Measurements from ENCODE around the gene CAPZA1. TPM values are rescaled to one million over a fixed set of nuclear protein-coding genes. Genes with fewer than 3 reads are reported as not detected.

CAPZA1 gene
- total and polyA plus RNA-seq, 2 experiments from 2014 or later, result 109 to 177 TPM

DNA sequence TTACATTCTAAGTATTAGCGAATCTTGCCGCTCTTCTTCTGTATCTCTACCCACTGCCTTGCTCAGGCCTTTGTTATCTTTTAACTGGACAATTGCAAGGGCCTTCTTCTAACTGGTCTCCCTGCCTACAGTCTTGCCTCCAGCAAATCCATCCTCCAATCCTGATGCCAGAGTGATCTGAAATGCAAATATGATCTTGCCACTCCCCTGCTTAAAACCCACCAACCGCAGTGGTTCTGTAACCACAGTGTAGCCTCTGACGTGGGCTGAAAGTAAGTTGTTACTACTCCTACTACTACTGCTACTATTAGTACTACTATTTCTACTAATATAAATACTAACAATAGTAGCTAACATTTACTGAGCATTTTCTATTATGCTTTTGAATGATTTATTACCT lies 67.2 kb downstream of the CAPZA1 start:
- Histone ChIP-seq H3K27me3 (no peaks in the 10 kb centered on the region), H3K27ac (no peak overlapping the region), H3K36me3 (replicated peaks; ENCODE audit: insufficient read depth, low read depth) (no peaks in the 10 kb centered on the region), H3K4me3 (no peak overlapping the region), H3K9me2 (replicated peaks; ENCODE audit: insufficient read depth) (no peaks in the 10 kb centered on the region), H3K79me2 (peaks cover 58% of the 10 kb centered on the region), H2AFZ (no peak overlapping the region), H3K9me3 (ENCODE audit: low read depth) (no peaks in the 10 kb centered on the region), H4K20me1 (ENCODE audit: insufficient read depth, poor library complexity, severe bottlenecking) (peaks cover 6% of the 10 kb centered on the region), H3K4me2 (no peak overlapping the region), H3K4me1 (ENCODE audit: insufficient read depth) (no peaks in the 10 kb centered on the region)
- TF ChIP-seq EZH2 (IDR thresholded peaks at IDR 0.05; ENCODE audit: borderline replicate concordance), result no peak
- TF ChIP-seq, protein P1, sequence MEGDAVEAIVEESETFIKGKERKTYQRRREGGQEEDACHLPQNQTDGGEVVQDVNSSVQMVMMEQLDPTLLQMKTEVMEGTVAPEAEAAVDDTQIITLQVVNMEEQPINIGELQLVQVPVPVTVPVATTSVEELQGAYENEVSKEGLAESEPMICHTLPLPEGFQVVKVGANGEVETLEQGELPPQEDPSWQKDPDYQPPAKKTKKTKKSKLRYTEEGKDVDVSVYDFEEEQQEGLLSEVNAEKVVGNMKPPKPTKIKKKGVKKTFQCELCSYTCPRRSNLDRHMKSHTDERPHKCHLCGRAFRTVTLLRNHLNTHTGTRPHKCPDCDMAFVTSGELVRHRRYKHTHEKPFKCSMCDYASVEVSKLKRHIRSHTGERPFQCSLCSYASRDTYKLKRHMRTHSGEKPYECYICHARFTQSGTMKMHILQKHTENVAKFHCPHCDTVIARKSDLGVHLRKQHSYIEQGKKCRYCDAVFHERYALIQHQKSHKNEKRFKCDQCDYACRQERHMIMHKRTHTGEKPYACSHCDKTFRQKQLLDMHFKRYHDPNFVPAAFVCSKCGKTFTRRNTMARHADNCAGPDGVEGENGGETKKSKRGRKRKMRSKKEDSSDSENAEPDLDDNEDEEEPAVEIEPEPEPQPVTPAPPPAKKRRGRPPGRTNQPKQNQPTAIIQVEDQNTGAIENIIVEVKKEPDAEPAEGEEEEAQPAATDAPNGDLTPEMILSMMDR (IDR thresholded peaks at IDR 0.05; ENCODE audit: poor library complexity), result no peak
- 91% methylated on average over 4 of the region's 4 CpGs for WGBS (ENCODE audit: low lambda C conversion rate, missing lambda C conversion rate)
- no peak for DNase-seq (ENCODE audit: low spot score)

DNA sequence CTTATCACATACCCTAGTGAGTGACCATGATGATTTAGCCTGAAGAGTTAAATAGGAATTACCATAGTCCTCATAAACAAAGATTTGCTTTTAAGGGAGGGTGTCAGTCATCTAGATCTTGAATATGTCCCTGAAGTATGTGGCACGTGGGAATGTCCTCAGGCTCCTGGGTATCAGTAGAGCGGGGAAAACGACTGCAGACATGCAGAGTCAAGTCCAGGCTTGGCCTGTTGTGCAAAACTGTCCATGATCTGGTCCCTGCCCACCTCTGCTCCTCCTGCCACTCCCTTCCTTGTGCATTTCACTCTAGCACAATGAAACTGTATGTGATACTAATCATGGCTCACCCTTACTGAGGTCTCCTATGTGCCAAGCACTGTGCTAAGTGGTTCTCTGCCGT lies 67.7 kb downstream of the CAPZA1 start:
- H3K4me2 ChIP-seq, result no peak overlapping the region
- H3K27ac ChIP-seq, result no peak overlapping the region
- no peaks in the 10 kb centered on the region for H3K27me3 ChIP-seq
- no peaks in the 10 kb centered on the region for H3K4me1 ChIP-seq (ENCODE audit: insufficient read depth)
- no peak for DNase-seq (ENCODE audit: low spot score)
- peaks cover 6% of the 10 kb centered on the region for H4K20me1 ChIP-seq (ENCODE audit: insufficient read depth, poor library complexity, severe bottlenecking)
- no peaks in the 10 kb centered on the region for H3K9me3 ChIP-seq (ENCODE audit: low read depth)
- TF ChIP-seq, protein P1 (IDR thresholded peaks at IDR 0.05; ENCODE audit: poor library complexity), result no peak
- TF ChIP-seq EZH2 (IDR thresholded peaks at IDR 0.05; ENCODE audit: borderline replicate concordance) (no peak), EZH2phosphoT487 (IDR thresholded peaks at IDR 0.05; ENCODE audit: low read depth, severe bottlenecking, unreplicated experiment) (no peak)
- no peaks in the 10 kb centered on the region for H3K36me3 ChIP-seq (replicated peaks; ENCODE audit: insufficient read depth, low read depth)
- H3K4me3 ChIP-seq, result no peak overlapping the region
- no peaks in the 10 kb centered on the region for H3K9me2 ChIP-seq (replicated peaks; ENCODE audit: insufficient read depth)
- H2AFZ ChIP-seq, result no peak overlapping the region
- WGBS (ENCODE audit: low lambda C conversion rate, missing lambda C conversion rate), result 82% methylated on average over 4 of the region's 4 CpGs
- H3K79me2 ChIP-seq, result peaks cover 53% of the 10 kb centered on the region

DNA sequence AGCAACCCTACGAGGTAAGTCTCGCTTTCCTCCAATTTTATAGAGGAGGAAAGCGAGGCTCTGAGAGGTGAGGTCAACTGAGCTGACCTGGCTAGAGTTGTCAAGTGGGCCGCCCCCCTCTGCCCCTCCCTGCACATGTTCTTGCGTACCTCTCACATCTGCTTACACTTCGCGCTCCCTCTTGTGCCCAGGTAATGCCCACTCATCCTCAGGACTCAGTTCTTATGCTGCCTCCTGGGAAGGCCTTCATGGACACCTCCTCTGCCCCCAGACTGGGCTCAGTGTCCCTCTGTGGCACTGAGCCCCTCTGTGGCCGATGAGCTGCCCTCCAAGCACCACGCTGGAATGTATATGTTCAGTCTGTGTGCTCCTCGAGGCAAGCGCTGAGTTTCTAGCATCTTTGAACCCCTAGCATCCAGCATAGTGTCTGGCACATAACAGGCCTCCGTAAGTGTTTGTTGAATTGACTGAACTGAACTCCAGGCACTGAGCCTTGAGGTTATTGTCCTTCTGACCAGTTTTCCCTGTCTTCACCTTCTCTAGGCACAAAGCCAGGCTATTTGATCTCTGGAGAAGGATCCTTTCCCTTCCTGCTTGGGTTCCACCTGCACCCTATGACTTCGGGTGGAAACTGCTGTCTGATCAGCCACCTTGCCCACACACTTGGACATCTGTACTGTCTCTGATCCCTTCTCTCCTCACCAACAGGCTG lies 68.3 kb downstream of the CAPZA1 start:
- Histone ChIP-seq H3K9me3 (ENCODE audit: low read depth) (no peaks in the 10 kb centered on the region), H3K27ac (no peak overlapping the region), H3K4me3 (no peak overlapping the region), H3K9me2 (replicated peaks; ENCODE audit: insufficient read depth) (no peaks in the 10 kb centered on the region), H3K36me3 (replicated peaks; ENCODE audit: insufficient read depth, low read depth) (no peaks in the 10 kb centered on the region), H3K4me2 (no peak overlapping the region), H3K79me2 (peaks cover 50% of the 10 kb centered on the region), H3K4me1 (ENCODE audit: insufficient read depth) (no peaks in the 10 kb centered on the region), H3K27me3 (no peaks in the 10 kb centered on the region), H2AFZ (no peak overlapping the region), H4K20me1 (ENCODE audit: insufficient read depth, poor library complexity, severe bottlenecking) (peaks cover 6% of the 10 kb centered on the region)
- no peak for DNase-seq (ENCODE audit: low spot score)
- 95% methylated on average over 13 of the region's 13 CpGs for WGBS (ENCODE audit: low lambda C conversion rate, missing lambda C conversion rate)
- TF ChIP-seq EZH2phosphoT487 (IDR thresholded peaks at IDR 0.05; ENCODE audit: low read depth, severe bottlenecking, unreplicated experiment) (no peak), EZH2 (IDR thresholded peaks at IDR 0.05; ENCODE audit: borderline replicate concordance) (no peak)
- TF ChIP-seq, protein P1 (IDR thresholded peaks at IDR 0.05; ENCODE audit: poor library complexity), result no peak

Data from hepatocyte (in vitro differentiated cells).